ENCODE measurements around the gene CCDC50.

CCDC50 gene

GRCh38 chr3:191390580-191390979, 61.4 kb downstream of the CCDC50 start:
- TF ChIP-seq GATA2 (IDR thresholded peaks at IDR 0.05; ENCODE audit: low read depth, low read length) (no peak), GATA3 (IDR thresholded peaks at IDR 0.05; ENCODE audit: low read depth, low read length) (no peak)

GRCh38 chr3:191391861-191392808, 62.9 kb downstream of the CCDC50 start:
- TF ChIP-seq GATA2 (IDR thresholded peaks at IDR 0.05; ENCODE audit: low read depth, low read length), result no peak

GRCh38 chr3:191393146-191393545, 64.0 kb downstream of the CCDC50 start:
- TF ChIP-seq GATA2 (IDR thresholded peaks at IDR 0.05; ENCODE audit: low read depth, low read length) (no peak), GATA3 (IDR thresholded peaks at IDR 0.05; ENCODE audit: low read depth, low read length) (no peak)

- TF ChIP-seq GATA3 (IDR thresholded peaks at IDR 0.05; ENCODE audit: low read depth, low read length), result no peak
- no peak for TF ChIP-seq GATA2 (IDR thresholded peaks at IDR 0.05; ENCODE audit: low read depth, low read length)
Measured at GRCh38 chr3:191397771-191398170, 68.6 kb downstream of the CCDC50 start.

DNA sequence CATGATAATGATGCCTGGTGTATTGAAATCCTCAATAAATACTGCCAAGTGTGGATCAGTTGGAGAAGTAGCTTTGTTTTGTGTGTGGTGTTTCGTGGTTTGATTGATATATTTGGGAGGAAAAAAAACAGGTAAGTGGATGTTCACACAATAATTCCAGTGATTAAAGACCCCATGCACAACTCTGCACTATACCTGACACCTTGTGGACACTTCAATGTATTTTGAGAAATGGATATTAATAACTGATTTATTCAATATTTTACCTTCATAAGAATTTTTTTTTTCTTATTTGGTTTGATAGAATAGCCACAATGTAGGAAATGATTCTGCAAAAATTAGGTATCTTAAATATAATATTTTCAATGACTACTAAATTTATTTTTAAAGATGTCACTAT, 69.4 kb downstream of the CCDC50 start:
- TF ChIP-seq GATA2 (IDR thresholded peaks at IDR 0.05; ENCODE audit: low read depth, low read length) (no peak), GATA3 (IDR thresholded peaks at IDR 0.05; ENCODE audit: low read depth, low read length) (no peak)

GRCh38 chr3:191399918-191400317, 70.7 kb downstream of the CCDC50 start:
- no peak for TF ChIP-seq GATA2 (IDR thresholded peaks at IDR 0.05; ENCODE audit: low read depth, low read length)
- TF ChIP-seq GATA3 (IDR thresholded peaks at IDR 0.05; ENCODE audit: low read depth, low read length), result no peak

- no peak for TF ChIP-seq GATA3 (IDR thresholded peaks at IDR 0.05; ENCODE audit: low read depth, low read length)
Measured at GRCh38 chr3:191401775-191402357, 72.7 kb downstream of the CCDC50 start.

DNA sequence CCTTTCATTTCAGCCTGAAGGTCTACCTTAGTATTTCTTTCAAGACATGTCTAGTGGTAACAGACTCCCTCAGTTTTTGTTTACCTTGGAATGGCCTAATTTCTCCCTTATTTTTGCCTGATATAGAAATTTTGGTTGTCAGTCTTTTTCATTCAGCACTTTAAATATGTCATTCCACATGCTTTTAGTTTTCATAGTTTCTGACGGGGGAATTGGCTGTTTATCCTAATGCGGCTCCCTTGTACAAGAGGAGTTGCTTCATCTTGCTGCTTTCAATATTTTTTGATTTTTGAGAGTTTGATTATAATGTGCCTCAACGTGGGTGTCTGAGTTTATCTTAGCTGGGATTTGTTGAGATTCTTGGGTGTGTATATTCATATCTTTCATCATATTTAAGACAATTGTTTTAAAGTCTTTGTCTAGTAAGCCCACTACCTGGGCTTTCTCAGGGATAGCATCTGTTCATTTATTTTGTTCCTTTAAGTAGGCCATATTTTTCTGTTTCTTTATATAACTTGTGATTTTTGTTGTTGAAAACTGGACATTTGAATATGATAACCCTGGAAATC, 80.7 kb downstream of the CCDC50 start:
- TF ChIP-seq GATA2 (IDR thresholded peaks at IDR 0.05; ENCODE audit: low read depth, low read length) (no peak), GATA3 (IDR thresholded peaks at IDR 0.05; ENCODE audit: low read depth, low read length) (no peak)

GRCh38 chr3:191412759-191413158, 83.6 kb downstream of the CCDC50 start:
- TF ChIP-seq GATA3 (IDR thresholded peaks at IDR 0.05; ENCODE audit: low read depth, low read length) (no peak), GATA2 (IDR thresholded peaks at IDR 0.05; ENCODE audit: low read depth, low read length) (no peak)

DNA sequence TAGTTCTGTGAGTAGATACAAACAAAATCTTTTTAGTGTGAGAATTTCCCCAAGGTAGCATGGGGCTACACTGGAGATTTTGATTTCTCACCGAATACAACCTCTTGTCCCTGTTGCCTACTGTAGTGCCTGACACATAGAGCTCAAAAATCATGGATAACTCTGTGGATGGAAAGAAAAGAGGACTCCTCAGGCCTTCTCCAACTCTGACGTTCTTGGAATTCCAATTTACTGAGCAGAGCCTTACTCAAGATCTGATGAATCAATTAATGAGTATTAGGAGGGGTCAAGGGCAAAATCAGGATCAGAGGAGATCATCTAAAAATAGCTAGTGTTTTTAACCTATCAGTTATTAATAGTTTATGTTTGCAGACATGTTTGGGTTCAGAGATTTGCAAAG, 85.1 kb downstream of the CCDC50 start:
- no peak for TF ChIP-seq GATA2 (IDR thresholded peaks at IDR 0.05; ENCODE audit: low read depth, low read length)
- no peak for TF ChIP-seq GATA3 (IDR thresholded peaks at IDR 0.05; ENCODE audit: low read depth, low read length)

DNA sequence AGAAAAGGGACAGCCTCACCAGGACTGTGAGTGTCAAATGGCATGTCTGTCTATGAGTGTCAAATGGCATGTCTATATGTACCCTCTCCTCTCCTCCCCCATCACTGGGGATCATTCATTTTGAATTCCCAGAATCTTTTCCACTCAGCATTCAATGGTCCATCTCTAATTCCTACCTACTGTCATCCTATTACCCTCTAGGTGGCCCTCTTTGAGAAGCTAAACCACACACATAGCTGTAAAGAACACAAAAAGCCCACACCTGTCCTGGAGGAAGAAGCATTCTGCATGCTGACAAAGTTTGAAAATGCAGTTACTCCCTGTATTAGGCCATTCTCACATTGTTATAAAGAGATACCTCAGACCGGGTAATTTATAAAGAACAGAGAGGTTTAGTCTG, 85.5 kb downstream of the CCDC50 start:
- no peak for TF ChIP-seq GATA2 (IDR thresholded peaks at IDR 0.05; ENCODE audit: low read depth, low read length)
- TF ChIP-seq GATA3 (IDR thresholded peaks at IDR 0.05; ENCODE audit: low read depth, low read length), result no peak

DNA sequence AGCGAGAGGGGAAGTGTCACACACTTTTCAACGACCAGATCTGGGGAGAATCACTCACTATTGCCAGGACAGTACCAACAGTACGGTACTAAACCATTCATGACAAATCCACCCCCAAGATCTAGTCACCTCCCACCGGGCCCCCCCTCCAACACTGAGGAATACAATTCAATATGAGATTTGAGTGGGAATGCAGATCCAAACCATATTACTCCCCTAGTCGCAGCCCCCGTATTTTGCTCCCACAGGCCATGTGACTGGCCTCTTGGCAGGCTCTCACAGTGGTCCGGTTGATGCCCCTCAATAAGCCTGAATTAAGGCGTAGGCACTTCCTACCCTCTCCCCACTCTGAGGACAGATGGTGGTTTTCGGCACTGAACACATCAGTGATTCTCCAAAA, 86.4 kb downstream of the CCDC50 start:
- TF ChIP-seq GATA3 (IDR thresholded peaks at IDR 0.05; ENCODE audit: low read depth, low read length), result no peak
- no peak for TF ChIP-seq GATA2 (IDR thresholded peaks at IDR 0.05; ENCODE audit: low read depth, low read length)

GRCh38 chr3:191417457-191417729, 88.2 kb downstream of the CCDC50 start:
- TF ChIP-seq GATA3 (IDR thresholded peaks at IDR 0.05; ENCODE audit: low read depth, low read length) (no peak), GATA2 (IDR thresholded peaks at IDR 0.05; ENCODE audit: low read depth, low read length) (no peak)

DNA sequence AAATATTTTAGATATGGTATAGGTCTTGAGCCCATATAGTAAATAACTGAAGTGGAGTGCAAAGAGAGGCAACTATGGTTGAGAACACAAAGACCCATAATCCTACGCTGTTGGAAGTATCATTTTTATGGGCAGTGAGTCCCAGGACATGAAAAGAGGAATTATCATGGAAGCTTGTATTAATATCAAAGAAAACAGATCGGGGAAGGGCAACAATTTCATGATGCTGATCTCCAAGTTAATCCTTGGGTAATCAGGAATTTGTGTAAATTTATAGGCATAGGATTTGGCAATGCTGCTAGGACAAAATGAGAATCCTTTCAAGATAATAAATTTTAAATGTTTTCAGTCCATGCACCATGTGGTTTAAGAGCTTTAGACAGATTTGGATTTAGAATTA, 91.6 kb downstream of the CCDC50 start:
- TF ChIP-seq GATA2 (IDR thresholded peaks at IDR 0.05; ENCODE audit: low read depth, low read length) (no peak), GATA3 (IDR thresholded peaks at IDR 0.05; ENCODE audit: low read depth, low read length) (no peak)

- TF ChIP-seq GATA2 (IDR thresholded peaks at IDR 0.05; ENCODE audit: low read depth, low read length) (no peak), GATA3 (IDR thresholded peaks at IDR 0.05; ENCODE audit: low read depth, low read length) (no peak)
Measured at GRCh38 chr3:191424881-191425280, 95.7 kb downstream of the CCDC50 start.

Data from SH-SY5Y (cell line).